ENCODE measurements around the gene TPSAB1. TPM values are rescaled to one million over a fixed set of nuclear protein-coding genes. Genes with fewer than 3 reads are reported as not detected.

TPSAB1 gene
- total RNA-seq, 1 experiment from 2014 or later, result 0.25 TPM

DNA sequence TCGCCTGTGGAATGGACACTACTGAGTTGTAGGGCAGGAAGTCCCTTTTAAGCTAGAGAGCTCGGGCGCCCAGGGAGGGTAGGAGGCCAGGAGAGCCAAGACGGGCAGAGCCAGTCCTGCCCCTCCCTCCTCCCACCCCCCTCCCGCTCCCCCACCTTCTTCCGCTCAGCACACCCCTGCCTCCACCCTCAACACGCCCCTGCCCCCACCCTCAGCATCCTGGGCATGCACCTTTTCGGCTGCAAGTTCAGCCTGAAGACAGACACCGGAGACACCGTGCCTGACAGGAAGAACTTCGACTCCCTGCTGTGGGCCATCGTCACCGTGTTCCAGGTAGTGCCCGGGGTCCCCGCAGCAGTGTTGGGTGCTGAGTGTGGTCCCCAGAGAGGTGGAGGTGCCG is 33.7 kb upstream of the TPSAB1 start (continued):
- TF ChIP-seq, protein P1, sequence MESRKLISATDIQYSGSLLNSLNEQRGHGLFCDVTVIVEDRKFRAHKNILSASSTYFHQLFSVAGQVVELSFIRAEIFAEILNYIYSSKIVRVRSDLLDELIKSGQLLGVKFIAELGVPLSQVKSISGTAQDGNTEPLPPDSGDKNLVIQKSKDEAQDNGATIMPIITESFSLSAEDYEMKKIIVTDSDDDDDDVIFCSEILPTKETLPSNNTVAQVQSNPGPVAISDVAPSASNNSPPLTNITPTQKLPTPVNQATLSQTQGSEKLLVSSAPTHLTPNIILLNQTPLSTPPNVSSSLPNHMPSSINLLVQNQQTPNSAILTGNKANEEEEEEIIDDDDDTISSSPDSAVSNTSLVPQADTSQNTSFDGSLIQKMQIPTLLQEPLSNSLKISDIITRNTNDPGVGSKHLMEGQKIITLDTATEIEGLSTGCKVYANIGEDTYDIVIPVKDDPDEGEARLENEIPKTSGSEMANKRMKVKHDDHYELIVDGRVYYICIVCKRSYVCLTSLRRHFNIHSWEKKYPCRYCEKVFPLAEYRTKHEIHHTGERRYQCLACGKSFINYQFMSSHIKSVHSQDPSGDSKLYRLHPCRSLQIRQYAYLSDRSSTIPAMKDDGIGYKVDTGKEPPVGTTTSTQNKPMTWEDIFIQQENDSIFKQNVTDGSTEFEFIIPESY (IDR thresholded peaks at IDR 0.05; ENCODE audit: extremely low read depth, insufficient replicate concordance, low read length), result no peak
- TF ChIP-seq ZNF274 (IDR thresholded peaks at IDR 0.05; ENCODE audit: low read depth, low read length) (no peak), ELF1 (IDR thresholded peaks at IDR 0.05; ENCODE audit: borderline replicate concordance, low read depth) (no peak), TCF7L2 (IDR thresholded peaks at IDR 0.05; ENCODE audit: borderline replicate concordance, extremely low read depth, insufficient read depth, insufficient read length) (no peak), EGR1 (IDR thresholded peaks at IDR 0.05; ENCODE audit: low read depth) (no peak), RAD21 (IDR thresholded peaks at IDR 0.05; ENCODE audit: low read depth) (no peak)
- TF ChIP-seq, protein P2, sequence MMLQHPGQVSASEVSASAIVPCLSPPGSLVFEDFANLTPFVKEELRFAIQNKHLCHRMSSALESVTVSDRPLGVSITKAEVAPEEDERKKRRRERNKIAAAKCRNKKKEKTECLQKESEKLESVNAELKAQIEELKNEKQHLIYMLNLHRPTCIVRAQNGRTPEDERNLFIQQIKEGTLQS (IDR thresholded peaks at IDR 0.05), result no peak

GRCh38 chr16:1208239-1208830 is 32.2 kb upstream of the TPSAB1 start:
- POLR2A ChIA-PET, result no interaction called here
- ATAC-seq (no peak), DNase-seq (ENCODE audit: low read depth, low spot score) (no peak)
- TF ChIP-seq SRF (IDR thresholded peaks at IDR 0.05; ENCODE audit: low read depth), result no peak
- no peak for TF ChIP-seq REST (IDR thresholded peaks at IDR 0.05; ENCODE audit: low read depth)
- TF ChIP-seq POLR2AphosphoS5 (IDR thresholded peaks at IDR 0.05; ENCODE audit: low read depth, low read length), result no peak
- TF ChIP-seq, protein P3, sequence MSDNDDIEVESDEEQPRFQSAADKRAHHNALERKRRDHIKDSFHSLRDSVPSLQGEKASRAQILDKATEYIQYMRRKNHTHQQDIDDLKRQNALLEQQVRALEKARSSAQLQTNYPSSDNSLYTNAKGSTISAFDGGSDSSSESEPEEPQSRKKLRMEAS (IDR thresholded peaks at IDR 0.05), result no peak
- TF ChIP-seq CEBPB (IDR thresholded peaks at IDR 0.05; ENCODE audit: low read depth), result no peak
- TF ChIP-seq EZH2 (IDR thresholded peaks at IDR 0.05), result no peak
- no peaks in the 10 kb centered on the region for H3K27me3 ChIP-seq (ENCODE audit: insufficient read depth, low read length)
- H3K9me3 ChIP-seq (ENCODE audit: control insufficient read depth in 1 of 2, insufficient read depth in 1 of 2, low read depth in 1 of 2, low read length in 2 of 2), result no peaks in the 10 kb centered on the region
- no peaks in the 10 kb centered on the region for H3K4me1 ChIP-seq (ENCODE audit: control insufficient read depth in 1 of 2, insufficient read depth in 2 of 2, low read length in 2 of 2)
- H3K27ac ChIP-seq (ENCODE audit: low read depth, low read length), result no peak overlapping the region
- CTCF ChIA-PET, result no interaction called here
- H4K20me1 ChIP-seq (ENCODE audit: insufficient read depth), result no peaks in the 10 kb centered on the region
- RAD21 ChIA-PET (ENCODE audit: low non-redundant PET in 1 of 2, low total read pairs in 2 of 2, uncharacterized antibody in 2 of 2, unreplicated experiment in 2 of 2), result no interaction called here
- H3K36me3 ChIP-seq (ENCODE audit: control insufficient read depth in 1 of 2, insufficient read depth in 2 of 2, low read length in 2 of 2), result no peaks in the 10 kb centered on the region
- H2AFZ ChIP-seq (ENCODE audit: low read depth, low read length, poor library complexity, severe bottlenecking), result no peak overlapping the region
- H3K79me2 ChIP-seq (ENCODE audit: insufficient read depth, low read length), result no peaks in the 10 kb centered on the region
- no peak overlapping the region for H3K4me2 ChIP-seq (ENCODE audit: low read length)
- no peak overlapping the region for H3K4me3 ChIP-seq (replicated peaks in 1 of 2; ENCODE audit: low read depth in 1 of 2, low read length in 2 of 2)
- no peak overlapping the region for H3K9ac ChIP-seq (ENCODE audit: low read length)
- H3K9me2 ChIP-seq (ENCODE audit: insufficient read depth), result no peaks in the 10 kb centered on the region
- intact Hi-C loops (cut with micrococcal nuclease), result no loop called here
- BruUV-seq (replicated peaks), result no TSS peak

Data from HCT116 (cell line).